ENCODE data around the gene WFIKKN1. TPM values are rescaled to one million over a fixed set of nuclear protein-coding genes. Genes with fewer than 3 reads are reported as not detected.

WFIKKN1 gene
- total and polyA plus RNA-seq, 2 of the 4 experiments (the other 2 are of a cell fraction) = 0.10 TPM; not detected in 1

DNA sequence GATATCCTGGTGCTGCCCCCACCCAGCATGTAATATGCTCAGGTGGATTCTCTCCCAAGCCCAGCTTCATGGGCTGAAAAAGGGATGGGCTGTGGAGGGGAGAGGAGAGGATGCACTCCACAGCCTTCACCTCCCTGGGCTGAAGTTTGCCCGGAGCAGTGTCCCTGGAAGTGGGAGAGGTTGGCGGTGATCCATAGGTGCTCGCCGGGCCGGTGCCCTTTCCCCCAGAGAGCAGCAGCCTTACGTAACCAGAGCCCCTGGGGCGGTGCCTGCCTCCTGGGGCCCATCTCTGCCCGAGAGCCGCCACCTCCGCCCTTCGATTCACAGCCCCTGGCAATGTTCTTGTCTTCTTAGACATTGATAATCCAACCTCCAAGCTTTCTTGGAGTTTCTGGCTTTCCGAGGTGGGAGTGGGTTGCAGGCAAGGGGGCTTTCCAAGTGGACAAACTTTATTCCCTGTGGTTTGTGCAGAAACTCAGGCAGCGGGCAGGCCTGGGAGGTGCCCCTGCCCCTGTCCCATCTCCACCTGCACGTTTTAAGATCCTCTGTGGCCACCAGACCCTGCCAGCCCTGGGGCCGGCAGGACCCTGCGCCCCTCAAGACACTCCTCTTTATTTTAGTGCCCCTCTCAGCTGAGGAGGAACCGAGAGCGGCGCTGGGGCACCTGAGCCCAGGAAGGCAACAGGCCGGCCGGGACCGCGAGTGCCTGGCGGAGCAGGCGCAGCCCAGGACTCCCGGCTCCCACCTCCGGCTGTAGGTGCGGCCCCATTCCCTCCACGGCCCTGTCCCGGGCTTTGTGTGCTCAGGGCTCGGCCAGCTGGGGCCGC lies 15.3 kb downstream of the WFIKKN1 start:
- H2BK120ac ChIP-seq (ENCODE audit: low read depth, low read length) = no peak overlapping the region
- no peak overlapping the region for H3K4ac ChIP-seq (ENCODE audit: low read depth, low read length)
- DNase-seq = no peak
- dilution Hi-C loops (cut with HindIII; ENCODE audit: low sequenced_read_pairs, unreplicated experiment) (no loop called here), in situ Hi-C loops (cut with MboI; ENCODE audit: low sequenced_read_pairs) (loop anchor here (10.0 kb wide), 1 partner anchor 251 kb away; the partner anchor contains the start of gene NME4), intact Hi-C loops (cut with micrococcal nuclease) (no loop called here)
- H2AK9ac ChIP-seq (replicated peaks; ENCODE audit: low read depth, low read length, poor library complexity) = peak overlapping the region; percentile 5
- H4K91ac ChIP-seq (ENCODE audit: insufficient read depth, low read depth, low read length) = no peak overlapping the region
- no peak overlapping the region for H3K14ac ChIP-seq (replicated peaks; ENCODE audit: low read depth, low read length)
- no peaks in the 10 kb centered on the region for H3K36me3 ChIP-seq (ENCODE audit: control insufficient read depth, insufficient read depth, low read length)
- no peak overlapping the region for H2BK5ac ChIP-seq (ENCODE audit: low read depth, low read length, poor library complexity, severe bottlenecking)
- no TSS peak for BruUV-seq (replicated peaks)
- H3K9me1 ChIP-seq (ENCODE audit: insufficient read depth, low read length) = peaks cover 15% of the 10 kb centered on the region
- H3K79me1 ChIP-seq (ENCODE audit: low read depth in 1 of 2, low read length in 2 of 2) = peaks cover 13 to 58% of the 10 kb centered on the region in 2 experiments; a peak in 3 of 4 replicates
- CTCF ChIA-PET = no interaction called here
- no peak overlapping the region for H3K4me2 ChIP-seq (ENCODE audit: low read depth, low read length)
- no peaks in the 10 kb centered on the region; the same call in 1 of the 2 replicates for H4K20me1 ChIP-seq (ENCODE audit: insufficient read depth, low read length)
- H2BK15ac ChIP-seq (ENCODE audit: low read depth, low read length) = no peak overlapping the region
- H4K5ac ChIP-seq (ENCODE audit: low read depth, low read length) = no peak overlapping the region
- no peak overlapping the region for H4K8ac ChIP-seq (ENCODE audit: low read depth in 2 of 2, low read length in 2 of 2)
- peaks cover 21% of the 10 kb centered on the region for H3K4me1 ChIP-seq (ENCODE audit: control insufficient read depth, insufficient read depth, low read length)
- H2BK20ac ChIP-seq (ENCODE audit: low read depth, low read length) = no peak overlapping the region
- ATAC-seq (ENCODE audit: low read depth) = no peak
- 97% methylated on average over 9 of the region's 32 CpGs; no CpG with 5 or more reads in 1 of the 2 experiments for WGBS, 2 experiments (ENCODE audit: extremely low coverage in 2 of 2, insufficient read length in 1 of 2)
- no peak overlapping the region; the same call in 1 of the 2 replicates for H2AK5ac ChIP-seq (ENCODE audit: low read depth, low read length)
- H3K27ac ChIP-seq (ENCODE audit: insufficient read depth, low read length) = no peak overlapping the region
- POLR2A ChIA-PET (ENCODE audit: unreplicated experiment) = no interaction called here
- no peak overlapping the region for H3K18ac ChIP-seq (ENCODE audit: low read depth, low read length)
- H2AFZ ChIP-seq (replicated peaks; ENCODE audit: low read length, poor library complexity) = no peak overlapping the region
- no peak overlapping the region for H3K9ac ChIP-seq (ENCODE audit: low read depth, low read length)
- H3K27me3 ChIP-seq (ENCODE audit: control insufficient read depth, insufficient read depth, low read length) = no peaks in the 10 kb centered on the region
- H3K9me3 ChIP-seq (ENCODE audit: control insufficient read depth, insufficient read depth, low read length) = no peaks in the 10 kb centered on the region
- no peak overlapping the region for H3K23ac ChIP-seq (ENCODE audit: low read depth, low read length)
- no peak overlapping the region for H3K4me3 ChIP-seq (ENCODE audit: insufficient read depth, low read depth, low read length)
- H3K56ac ChIP-seq (ENCODE audit: extremely low read depth, insufficient read depth, low read length) = no peak overlapping the region
- TF ChIP-seq MAZ (IDR thresholded peaks at IDR 0.05; ENCODE audit: borderline replicate concordance, low read depth, low read length) (no peak), NFE2L2 (IDR thresholded peaks at IDR 0.05; ENCODE audit: low read depth, low read length) (no peak), RAD21 (IDR thresholded peaks at IDR 0.05; ENCODE audit: low read length) (no peak), RCOR1 (IDR thresholded peaks at IDR 0.05; ENCODE audit: insufficient replicate concordance, low read length) (no peak), MAFK (IDR thresholded peaks at IDR 0.05; ENCODE audit: low read depth, low read length) (no peak), FOS (IDR thresholded peaks at IDR 0.05; ENCODE audit: low read depth, low read length) (no peak), CEBPB (IDR thresholded peaks at IDR 0.05; ENCODE audit: low read depth, low read length) (no peak), MXI1 (IDR thresholded peaks at IDR 0.05; ENCODE audit: borderline replicate concordance, low read depth, low read length) (no peak), POLR2A (IDR thresholded peaks at IDR 0.05; ENCODE audit: low read depth, low read length) (no peak), BHLHE40 (IDR thresholded peaks at IDR 0.05; ENCODE audit: low read depth, low read length) (no peak), CHD1 (IDR thresholded peaks at IDR 0.05; ENCODE audit: low read depth, low read length) (no peak), RFX5 (IDR thresholded peaks at IDR 0.05; ENCODE audit: low read depth, low read length) (no peak)
- TF ChIP-seq, protein P1, sequence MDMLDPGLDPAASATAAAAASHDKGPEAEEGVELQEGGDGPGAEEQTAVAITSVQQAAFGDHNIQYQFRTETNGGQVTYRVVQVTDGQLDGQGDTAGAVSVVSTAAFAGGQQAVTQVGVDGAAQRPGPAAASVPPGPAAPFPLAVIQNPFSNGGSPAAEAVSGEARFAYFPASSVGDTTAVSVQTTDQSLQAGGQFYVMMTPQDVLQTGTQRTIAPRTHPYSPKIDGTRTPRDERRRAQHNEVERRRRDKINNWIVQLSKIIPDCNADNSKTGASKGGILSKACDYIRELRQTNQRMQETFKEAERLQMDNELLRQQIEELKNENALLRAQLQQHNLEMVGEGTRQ (IDR thresholded peaks at IDR 0.05; ENCODE audit: low read depth, low read length) = no peak
- TF ChIP-seq, protein P2, sequence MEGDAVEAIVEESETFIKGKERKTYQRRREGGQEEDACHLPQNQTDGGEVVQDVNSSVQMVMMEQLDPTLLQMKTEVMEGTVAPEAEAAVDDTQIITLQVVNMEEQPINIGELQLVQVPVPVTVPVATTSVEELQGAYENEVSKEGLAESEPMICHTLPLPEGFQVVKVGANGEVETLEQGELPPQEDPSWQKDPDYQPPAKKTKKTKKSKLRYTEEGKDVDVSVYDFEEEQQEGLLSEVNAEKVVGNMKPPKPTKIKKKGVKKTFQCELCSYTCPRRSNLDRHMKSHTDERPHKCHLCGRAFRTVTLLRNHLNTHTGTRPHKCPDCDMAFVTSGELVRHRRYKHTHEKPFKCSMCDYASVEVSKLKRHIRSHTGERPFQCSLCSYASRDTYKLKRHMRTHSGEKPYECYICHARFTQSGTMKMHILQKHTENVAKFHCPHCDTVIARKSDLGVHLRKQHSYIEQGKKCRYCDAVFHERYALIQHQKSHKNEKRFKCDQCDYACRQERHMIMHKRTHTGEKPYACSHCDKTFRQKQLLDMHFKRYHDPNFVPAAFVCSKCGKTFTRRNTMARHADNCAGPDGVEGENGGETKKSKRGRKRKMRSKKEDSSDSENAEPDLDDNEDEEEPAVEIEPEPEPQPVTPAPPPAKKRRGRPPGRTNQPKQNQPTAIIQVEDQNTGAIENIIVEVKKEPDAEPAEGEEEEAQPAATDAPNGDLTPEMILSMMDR (conservative IDR thresholded peaks at IDR 0.05; ENCODE audit: low read depth, low read length) = no peak
- TF ChIP-seq, protein P3, sequence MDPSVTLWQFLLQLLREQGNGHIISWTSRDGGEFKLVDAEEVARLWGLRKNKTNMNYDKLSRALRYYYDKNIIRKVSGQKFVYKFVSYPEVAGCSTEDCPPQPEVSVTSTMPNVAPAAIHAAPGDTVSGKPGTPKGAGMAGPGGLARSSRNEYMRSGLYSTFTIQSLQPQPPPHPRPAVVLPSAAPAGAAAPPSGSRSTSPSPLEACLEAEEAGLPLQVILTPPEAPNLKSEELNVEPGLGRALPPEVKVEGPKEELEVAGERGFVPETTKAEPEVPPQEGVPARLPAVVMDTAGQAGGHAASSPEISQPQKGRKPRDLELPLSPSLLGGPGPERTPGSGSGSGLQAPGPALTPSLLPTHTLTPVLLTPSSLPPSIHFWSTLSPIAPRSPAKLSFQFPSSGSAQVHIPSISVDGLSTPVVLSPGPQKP (IDR thresholded peaks at IDR 0.05; ENCODE audit: borderline replicate concordance, low read depth, low read length) = no peak
